Measurements from ENCODE around the gene MUC21. TPM values are rescaled to one million over a fixed set of nuclear protein-coding genes. Genes with fewer than 3 reads are reported as not detected.

Gene MUC21
- polyA plus RNA-seq, 1 of the 3 experiments (the other 2 are of a cell fraction) = not detected

DNA sequence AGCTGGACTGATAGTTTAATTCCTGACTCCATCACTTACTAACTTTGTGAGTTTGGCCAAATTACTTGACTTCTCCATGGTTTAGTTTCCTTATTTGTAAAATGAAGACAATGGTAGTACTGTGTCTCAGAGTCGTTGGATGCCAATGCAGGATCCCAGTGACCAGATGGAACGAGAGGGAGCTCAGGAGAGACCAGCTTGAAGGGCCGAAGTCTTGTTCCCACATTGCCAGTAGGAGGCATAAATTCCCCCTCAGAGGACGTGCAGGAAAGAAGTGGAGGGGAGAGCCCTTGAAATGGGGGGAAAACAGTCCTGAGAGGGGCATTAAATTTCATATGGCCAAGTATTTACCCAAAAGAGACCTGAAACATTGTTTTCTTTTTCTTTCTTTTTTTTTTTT lies 24.6 kb downstream of the MUC21 start:
- Histone ChIP-seq H3K4me1 (ENCODE audit: control insufficient read depth in 1 of 2, insufficient read depth in 2 of 2, low read depth in 1 of 2, low read length in 1 of 2) (peaks cover 0 to 9% of the 10 kb centered on the region in 2 experiments), H3K4me3 (ENCODE audit: low read depth in 2 of 2, low read length in 1 of 2) (peak overlapping the region in 1 of 2 experiments; percentile 54; a peak in 2 of 4 replicates), H3K9ac (peak overlapping the region; percentile 42; the same call in 1 of the 2 replicates), H3K79me2 (ENCODE audit: insufficient read depth) (no peaks in the 10 kb centered on the region), H2AFZ (ENCODE audit: low read depth) (peak overlapping the region; percentile 88), H3K36me3 (replicated peaks in 1 of 2; ENCODE audit: control insufficient read depth in 1 of 2, insufficient read depth in 2 of 2, low read length in 1 of 2) (no peaks in the 10 kb centered on the region), H3F3A (replicated peaks; ENCODE audit: insufficient read depth) (peaks cover 21% of the 10 kb centered on the region), H4K20me1 (ENCODE audit: insufficient read depth) (no peaks in the 10 kb centered on the region), H3K9me2 (no peaks in the 10 kb centered on the region), H3K4me2 (peak overlapping the region; percentile 72), H3K9me3 (no peaks in the 10 kb centered on the region), H3K27ac (ENCODE audit: low read depth in 2 of 2, low read length in 1 of 2) (peak overlapping the region; percentile 82 to 83; a peak in 3 of 4 replicates), H3K27me3 (ENCODE audit: insufficient read depth) (no peaks in the 10 kb centered on the region)
- WGBS (ENCODE audit: low lambda C conversion rate) = 13% methylated on average over 4 of the region's 4 CpGs
- CTCF ChIA-PET = interaction anchor here (1.0 kb wide), 1 partner anchor 650 kb away, joined by 3 read pairs; no protein-coding TSS in a partner anchor
- DNase-seq = no peak
- POLR2A ChIA-PET = no interaction called here
- TF ChIP-seq, protein P1, sequence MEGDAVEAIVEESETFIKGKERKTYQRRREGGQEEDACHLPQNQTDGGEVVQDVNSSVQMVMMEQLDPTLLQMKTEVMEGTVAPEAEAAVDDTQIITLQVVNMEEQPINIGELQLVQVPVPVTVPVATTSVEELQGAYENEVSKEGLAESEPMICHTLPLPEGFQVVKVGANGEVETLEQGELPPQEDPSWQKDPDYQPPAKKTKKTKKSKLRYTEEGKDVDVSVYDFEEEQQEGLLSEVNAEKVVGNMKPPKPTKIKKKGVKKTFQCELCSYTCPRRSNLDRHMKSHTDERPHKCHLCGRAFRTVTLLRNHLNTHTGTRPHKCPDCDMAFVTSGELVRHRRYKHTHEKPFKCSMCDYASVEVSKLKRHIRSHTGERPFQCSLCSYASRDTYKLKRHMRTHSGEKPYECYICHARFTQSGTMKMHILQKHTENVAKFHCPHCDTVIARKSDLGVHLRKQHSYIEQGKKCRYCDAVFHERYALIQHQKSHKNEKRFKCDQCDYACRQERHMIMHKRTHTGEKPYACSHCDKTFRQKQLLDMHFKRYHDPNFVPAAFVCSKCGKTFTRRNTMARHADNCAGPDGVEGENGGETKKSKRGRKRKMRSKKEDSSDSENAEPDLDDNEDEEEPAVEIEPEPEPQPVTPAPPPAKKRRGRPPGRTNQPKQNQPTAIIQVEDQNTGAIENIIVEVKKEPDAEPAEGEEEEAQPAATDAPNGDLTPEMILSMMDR (IDR thresholded peaks at IDR 0.05) = peak; percentile 44
- no peak for TF ChIP-seq CHD2 (IDR thresholded peaks at IDR 0.05; ENCODE audit: low read length, partially characterized antibody)

DNA sequence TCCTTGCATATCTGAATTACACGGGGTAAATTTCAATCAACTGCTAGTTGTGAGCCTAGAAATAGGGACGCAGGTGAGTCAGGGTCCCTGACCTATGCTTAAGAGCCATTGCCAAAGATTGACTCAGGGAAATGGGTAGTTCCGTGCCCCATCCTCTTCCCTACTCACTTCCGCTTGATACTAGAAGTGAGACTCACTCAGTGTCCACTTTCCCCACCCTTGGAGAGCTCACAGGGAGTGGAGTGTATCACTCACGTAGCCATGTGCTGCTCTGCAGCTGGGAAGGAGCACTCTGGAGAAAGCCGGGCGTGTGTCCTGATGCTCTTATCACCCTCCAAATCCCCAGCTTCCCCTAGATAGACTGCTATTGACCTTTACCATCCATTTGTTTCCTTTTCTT lies 26.2 kb downstream of the MUC21 start:
- H3K9me3 ChIP-seq = no peaks in the 10 kb centered on the region
- peaks cover 0 to 9% of the 10 kb centered on the region in 2 experiments for H3K4me1 ChIP-seq (ENCODE audit: control insufficient read depth in 1 of 2, insufficient read depth in 2 of 2, low read depth in 1 of 2, low read length in 1 of 2)
- H3F3A ChIP-seq (replicated peaks; ENCODE audit: insufficient read depth) = peaks cover 21% of the 10 kb centered on the region
- CTCF ChIA-PET = no interaction called here
- 60% methylated on average over 7 of the region's 7 CpGs for WGBS (ENCODE audit: low lambda C conversion rate)
- no peak for DNase-seq
- H3K36me3 ChIP-seq (replicated peaks in 1 of 2; ENCODE audit: control insufficient read depth in 1 of 2, insufficient read depth in 2 of 2, low read length in 1 of 2) = no peaks in the 10 kb centered on the region
- H4K20me1 ChIP-seq (ENCODE audit: insufficient read depth) = no peaks in the 10 kb centered on the region
- TF ChIP-seq, protein P2, sequence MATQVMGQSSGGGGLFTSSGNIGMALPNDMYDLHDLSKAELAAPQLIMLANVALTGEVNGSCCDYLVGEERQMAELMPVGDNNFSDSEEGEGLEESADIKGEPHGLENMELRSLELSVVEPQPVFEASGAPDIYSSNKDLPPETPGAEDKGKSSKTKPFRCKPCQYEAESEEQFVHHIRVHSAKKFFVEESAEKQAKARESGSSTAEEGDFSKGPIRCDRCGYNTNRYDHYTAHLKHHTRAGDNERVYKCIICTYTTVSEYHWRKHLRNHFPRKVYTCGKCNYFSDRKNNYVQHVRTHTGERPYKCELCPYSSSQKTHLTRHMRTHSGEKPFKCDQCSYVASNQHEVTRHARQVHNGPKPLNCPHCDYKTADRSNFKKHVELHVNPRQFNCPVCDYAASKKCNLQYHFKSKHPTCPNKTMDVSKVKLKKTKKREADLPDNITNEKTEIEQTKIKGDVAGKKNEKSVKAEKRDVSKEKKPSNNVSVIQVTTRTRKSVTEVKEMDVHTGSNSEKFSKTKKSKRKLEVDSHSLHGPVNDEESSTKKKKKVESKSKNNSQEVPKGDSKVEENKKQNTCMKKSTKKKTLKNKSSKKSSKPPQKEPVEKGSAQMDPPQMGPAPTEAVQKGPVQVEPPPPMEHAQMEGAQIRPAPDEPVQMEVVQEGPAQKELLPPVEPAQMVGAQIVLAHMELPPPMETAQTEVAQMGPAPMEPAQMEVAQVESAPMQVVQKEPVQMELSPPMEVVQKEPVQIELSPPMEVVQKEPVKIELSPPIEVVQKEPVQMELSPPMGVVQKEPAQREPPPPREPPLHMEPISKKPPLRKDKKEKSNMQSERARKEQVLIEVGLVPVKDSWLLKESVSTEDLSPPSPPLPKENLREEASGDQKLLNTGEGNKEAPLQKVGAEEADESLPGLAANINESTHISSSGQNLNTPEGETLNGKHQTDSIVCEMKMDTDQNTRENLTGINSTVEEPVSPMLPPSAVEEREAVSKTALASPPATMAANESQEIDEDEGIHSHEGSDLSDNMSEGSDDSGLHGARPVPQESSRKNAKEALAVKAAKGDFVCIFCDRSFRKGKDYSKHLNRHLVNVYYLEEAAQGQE (IDR thresholded peaks at IDR 0.05; ENCODE audit: low read depth, low read length) = no peak
- TF ChIP-seq, protein P3, sequence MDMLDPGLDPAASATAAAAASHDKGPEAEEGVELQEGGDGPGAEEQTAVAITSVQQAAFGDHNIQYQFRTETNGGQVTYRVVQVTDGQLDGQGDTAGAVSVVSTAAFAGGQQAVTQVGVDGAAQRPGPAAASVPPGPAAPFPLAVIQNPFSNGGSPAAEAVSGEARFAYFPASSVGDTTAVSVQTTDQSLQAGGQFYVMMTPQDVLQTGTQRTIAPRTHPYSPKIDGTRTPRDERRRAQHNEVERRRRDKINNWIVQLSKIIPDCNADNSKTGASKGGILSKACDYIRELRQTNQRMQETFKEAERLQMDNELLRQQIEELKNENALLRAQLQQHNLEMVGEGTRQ (IDR thresholded peaks at IDR 0.05; ENCODE audit: borderline replicate concordance, low read depth, low read length) = no peak
- TF ChIP-seq RXRA (IDR thresholded peaks at IDR 0.05; ENCODE audit: borderline replicate concordance, low read depth) (no peak), MEF2A (IDR thresholded peaks at IDR 0.05; ENCODE audit: borderline replicate concordance, low read depth) (no peak)
- no peak overlapping the region for H3K9ac ChIP-seq
- POLR2A ChIA-PET = no interaction called here
- H2AFZ ChIP-seq (ENCODE audit: low read depth) = no peak overlapping the region
- H3K4me2 ChIP-seq = no peak overlapping the region
- H3K27ac ChIP-seq (ENCODE audit: low read depth in 2 of 2, low read length in 1 of 2) = peak overlapping the region in 1 of 2 experiments; percentile 54; a peak in 1 of 4 replicates
- H3K27me3 ChIP-seq (ENCODE audit: insufficient read depth) = no peaks in the 10 kb centered on the region
- H3K4me3 ChIP-seq (ENCODE audit: low read depth in 2 of 2, low read length in 1 of 2) = no peak overlapping the region
- H3K9me2 ChIP-seq = no peaks in the 10 kb centered on the region
- H3K79me2 ChIP-seq (ENCODE audit: insufficient read depth) = no peaks in the 10 kb centered on the region

Data from SK-N-SH (cell line).